ENCODE results near the gene PSORS1C2.

DNA sequence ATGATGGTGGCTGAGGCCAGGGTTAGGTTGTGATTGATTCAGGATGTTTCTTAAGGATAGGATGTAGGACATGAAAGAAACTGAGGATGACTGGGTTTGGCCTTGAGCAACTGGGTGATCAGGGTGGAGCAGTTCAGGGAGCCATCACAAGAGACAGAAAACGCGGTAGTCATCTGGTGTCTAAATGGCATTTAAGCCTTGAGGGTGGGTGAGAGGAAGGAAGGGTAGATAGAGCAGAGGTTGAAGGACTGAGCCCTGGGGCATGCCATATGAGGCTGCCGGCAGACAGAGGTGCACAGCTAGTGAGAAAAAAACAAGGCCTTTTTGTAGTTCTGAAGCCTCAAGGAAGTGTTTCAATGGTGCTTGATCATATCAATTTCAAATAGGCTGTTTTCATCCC, 29.7 kb upstream of the PSORS1C2 start:
- TF ChIP-seq POLR2AphosphoS5 (IDR thresholded peaks at IDR 0.05; ENCODE audit: low read depth, low read length) = no peak
- no peak for TF ChIP-seq POLR2A (IDR thresholded peaks at IDR 0.05; ENCODE audit: low read depth, low read length)
- TF ChIP-seq TAF1 (IDR thresholded peaks at IDR 0.05; ENCODE audit: low read depth, low read length) = no peak
- no peak for TF ChIP-seq POU2F2 (IDR thresholded peaks at IDR 0.05; ENCODE audit: low read depth, low read length)
